Astrocyte (in vitro differentiated cells and primary cell): ENCODE data around the gene BRWD1. TPM values are rescaled to one million over a fixed set of nuclear protein-coding genes. Genes with fewer than 3 reads are reported as not detected.

Experiments used
- DNase-seq: peaks from one replicate; pipeline ENCODE4 v3.0.0-alpha.2; 2010; ENCODE audit warnings: low read depth
- FAIRE-seq: peaks from 2 replicates; lab custom pipeline; 2011; peaks lifted over from hg19 to GRCh38; lab: Jason Lieb, UNC
- H2AFZ ChIP-seq: 2 replicates; pipeline ENCODE4 v1.6.0; 2012; ENCODE audit warnings: low read depth, low read length, inconsistent platforms
- H3K27ac ChIP-seq: 2 replicates; pipeline ENCODE4 v1.5.1; 2011; ENCODE audit warnings: low read depth, low read length, inconsistent platforms
- H3K27me3 ChIP-seq: 2 replicates; pipeline ENCODE4 v1.6.0; 2011; ENCODE audit warnings: low read length, inconsistent platforms; ENCODE audit not compliant: insufficient read depth
- H3K36me3 ChIP-seq: 2 replicates; pipeline ENCODE4 v1.5.1; 2011; ENCODE audit warnings: low read length, inconsistent platforms; ENCODE audit not compliant: insufficient read depth
- H3K4me1 ChIP-seq: 2 replicates; pipeline ENCODE4 v1.5.1; 2011; ENCODE audit warnings: low read length, inconsistent platforms; ENCODE audit not compliant: insufficient read depth
- H3K4me2 ChIP-seq: 2 replicates; pipeline ENCODE4 v1.6.0; 2012; ENCODE audit warnings: low read length, inconsistent platforms
- H3K4me3 ChIP-seq: 2 replicates; pipeline ENCODE4 v1.5.1; 2011; ENCODE audit warnings: low read depth, mild to moderate bottlenecking, low read length, inconsistent platforms; ENCODE audit not compliant: insufficient read depth
- H3K79me2 ChIP-seq: 2 replicates; pipeline ENCODE4 v1.6.0; 2012; ENCODE audit warnings: mild to moderate bottlenecking, low read length, inconsistent platforms; ENCODE audit not compliant: insufficient read depth
- H3K9ac ChIP-seq: 2 replicates; pipeline ENCODE4 v1.6.0; 2012; ENCODE audit warnings: mild to moderate bottlenecking, low read length, inconsistent platforms
- H3K9me3 ChIP-seq: 2 replicates; pipeline ENCODE4 v1.5.1; 2012; ENCODE audit warnings: low read depth, mild to moderate bottlenecking, low read length, inconsistent platforms; ENCODE audit not compliant: insufficient read depth
- H4K20me1 ChIP-seq: 2 replicates; pipeline ENCODE4 v1.6.0; 2012; ENCODE audit warnings: low read length, inconsistent platforms; ENCODE audit not compliant: insufficient read depth
- H3K27ac Mint-ChIP-seq: one replicate; pipeline ENCODE4 v1.8.0; 2021; ENCODE audit warnings: mild to moderate bottlenecking, mixed read lengths; ENCODE audit not compliant: unreplicated experiment
- H3K27me3 Mint-ChIP-seq: one replicate; pipeline ENCODE4 v1.8.0; 2021; ENCODE audit warnings: low read depth, mixed read lengths; ENCODE audit not compliant: unreplicated experiment
- H3K36me3 Mint-ChIP-seq: one replicate; pipeline ENCODE4 v1.8.0; 2021; ENCODE audit warnings: low read depth, mixed read lengths; ENCODE audit not compliant: unreplicated experiment
- H3K4me1 Mint-ChIP-seq: one replicate; pipeline ENCODE4 v1.8.0; 2021; ENCODE audit warnings: low read depth, mixed read lengths; ENCODE audit not compliant: unreplicated experiment
- H3K4me3 Mint-ChIP-seq: one replicate; pipeline ENCODE4 v1.8.0; 2021; ENCODE audit warnings: mild to moderate bottlenecking, moderate library complexity, mixed read lengths; ENCODE audit not compliant: unreplicated experiment
- H3K9me3 Mint-ChIP-seq: one replicate; pipeline ENCODE4 v1.8.0; 2021; ENCODE audit warnings: mild to moderate bottlenecking, mixed read lengths; ENCODE audit not compliant: unreplicated experiment
- EZH2 ChIP-seq: IDR thresholded peaks from 2 replicates; pipeline ENCODE4 v1.6.1; 2012; ENCODE audit warnings: mild to moderate bottlenecking, low read length, inconsistent platforms; ENCODE audit not compliant: insufficient read depth
- total RNA-seq: library from RNA; stranded (reverse); gene quantifications from 2 replicates; pipeline ENCODE4 v1.2.1, GENCODE V29; 2021
- TF ChIP-seq, protein P1 (sequence below): IDR thresholded peaks from 2 replicates; pipeline ENCODE4 v1.5.1; 2011; ENCODE audit warnings: low read depth, mild to moderate bottlenecking, inconsistent platforms, low read length, moderate library complexity; ENCODE audit not compliant: insufficient read depth

Gene BRWD1
- total RNA-seq, 1 donor from 2014 or later, result 28.1 TPM

- H3K4me1 ChIP-seq, result peaks cover 6% of the 10 kb centered on the region
- no peak for TF ChIP-seq EZH2
- TF ChIP-seq, protein P1, sequence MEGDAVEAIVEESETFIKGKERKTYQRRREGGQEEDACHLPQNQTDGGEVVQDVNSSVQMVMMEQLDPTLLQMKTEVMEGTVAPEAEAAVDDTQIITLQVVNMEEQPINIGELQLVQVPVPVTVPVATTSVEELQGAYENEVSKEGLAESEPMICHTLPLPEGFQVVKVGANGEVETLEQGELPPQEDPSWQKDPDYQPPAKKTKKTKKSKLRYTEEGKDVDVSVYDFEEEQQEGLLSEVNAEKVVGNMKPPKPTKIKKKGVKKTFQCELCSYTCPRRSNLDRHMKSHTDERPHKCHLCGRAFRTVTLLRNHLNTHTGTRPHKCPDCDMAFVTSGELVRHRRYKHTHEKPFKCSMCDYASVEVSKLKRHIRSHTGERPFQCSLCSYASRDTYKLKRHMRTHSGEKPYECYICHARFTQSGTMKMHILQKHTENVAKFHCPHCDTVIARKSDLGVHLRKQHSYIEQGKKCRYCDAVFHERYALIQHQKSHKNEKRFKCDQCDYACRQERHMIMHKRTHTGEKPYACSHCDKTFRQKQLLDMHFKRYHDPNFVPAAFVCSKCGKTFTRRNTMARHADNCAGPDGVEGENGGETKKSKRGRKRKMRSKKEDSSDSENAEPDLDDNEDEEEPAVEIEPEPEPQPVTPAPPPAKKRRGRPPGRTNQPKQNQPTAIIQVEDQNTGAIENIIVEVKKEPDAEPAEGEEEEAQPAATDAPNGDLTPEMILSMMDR, result no peak
- Mint-ChIP-seq H3K36me3 (peaks cover 9% of the 10 kb centered on the region), H3K27ac (no peak overlapping the region), H3K9me3 (no peaks in the 10 kb centered on the region), H3K27me3 (no peaks in the 10 kb centered on the region), H3K4me3 (no peak overlapping the region), H3K4me1 (peaks cover 9% of the 10 kb centered on the region)
- no peak overlapping the region for H3K4me2 ChIP-seq
- no peak overlapping the region for H3K9ac ChIP-seq
- no peaks in the 10 kb centered on the region for H3K9me3 ChIP-seq
- no peak for DNase-seq
- no peak overlapping the region for H3K4me3 ChIP-seq
- H3K79me2 ChIP-seq, result peaks cover 7% of the 10 kb centered on the region
- H4K20me1 ChIP-seq, result no peaks in the 10 kb centered on the region
- FAIRE-seq, result no peak
- H3K36me3 ChIP-seq, result no peaks in the 10 kb centered on the region
- H2AFZ ChIP-seq, result no peak overlapping the region
- no peak overlapping the region for H3K27ac ChIP-seq
- no peaks in the 10 kb centered on the region for H3K27me3 ChIP-seq
These were observed 4.0 kb upstream of the BRWD1 start for GRCh38 chr21:39317134-39318090.

DNA sequence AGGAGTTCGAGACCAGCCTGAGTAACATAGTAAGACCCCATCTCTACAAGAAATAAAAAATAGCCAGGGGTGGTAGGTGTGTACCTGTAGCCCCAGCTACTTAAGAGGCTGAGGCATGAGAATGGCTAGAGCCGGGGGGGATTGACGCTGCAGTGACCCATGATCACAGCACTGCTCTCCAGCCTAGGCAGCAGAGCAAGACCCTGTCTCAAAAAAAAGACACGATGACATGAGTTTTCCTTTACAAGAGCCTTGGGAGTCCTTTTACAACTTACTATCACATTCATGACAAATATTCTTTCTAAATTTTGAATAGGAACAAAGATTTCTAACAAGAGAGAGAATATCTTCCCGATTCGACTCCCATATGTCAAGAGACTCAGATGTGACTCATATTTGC, 3.3 kb upstream of the BRWD1 start:
- Mint-ChIP-seq H3K9me3 (no peaks in the 10 kb centered on the region), H3K4me3 (no peak overlapping the region), H3K27me3 (no peaks in the 10 kb centered on the region), H3K27ac (no peak overlapping the region), H3K36me3 (peaks cover 8% of the 10 kb centered on the region), H3K4me1 (peaks cover 15% of the 10 kb centered on the region)
- no peaks in the 10 kb centered on the region for H3K36me3 ChIP-seq
- H3K27me3 ChIP-seq, result no peaks in the 10 kb centered on the region
- H3K9me3 ChIP-seq, result no peaks in the 10 kb centered on the region
- H2AFZ ChIP-seq, result no peak overlapping the region
- H3K27ac ChIP-seq, result no peak overlapping the region
- H3K4me1 ChIP-seq, result peaks cover 11% of the 10 kb centered on the region
- FAIRE-seq, result no peak
- H3K9ac ChIP-seq, result no peak overlapping the region
- TF ChIP-seq EZH2, result no peak
- H3K4me3 ChIP-seq, result no peak overlapping the region
- peaks cover 13% of the 10 kb centered on the region for H3K79me2 ChIP-seq
- H3K4me2 ChIP-seq, result no peak overlapping the region
- DNase-seq, result no peak
- peaks cover 5% of the 10 kb centered on the region for H4K20me1 ChIP-seq

- Histone ChIP-seq H3K4me1 (peaks cover 13% of the 10 kb centered on the region), H4K20me1 (peaks cover 13% of the 10 kb centered on the region), H3K36me3 (no peaks in the 10 kb centered on the region), H3K27me3 (no peaks in the 10 kb centered on the region), H3K9me3 (no peaks in the 10 kb centered on the region), H2AFZ (no peak overlapping the region), H3K4me2 (no peak overlapping the region), H3K4me3 (no peak overlapping the region), H3K79me2 (peaks cover 22% of the 10 kb centered on the region), H3K9ac (no peak overlapping the region), H3K27ac (no peak overlapping the region)
- no peaks in the 10 kb centered on the region for H3K27me3 Mint-ChIP-seq
- DNase-seq (no peak), FAIRE-seq (no peak)
- no peak for TF ChIP-seq EZH2
- TF ChIP-seq, protein P1, result no peak
- peak overlapping the region; percentile 80 for H3K4me3 Mint-ChIP-seq
- peaks cover 16% of the 10 kb centered on the region for H3K4me1 Mint-ChIP-seq
- H3K9me3 Mint-ChIP-seq, result no peaks in the 10 kb centered on the region
- H3K36me3 Mint-ChIP-seq, result peaks cover 6% of the 10 kb centered on the region
- H3K27ac Mint-ChIP-seq, result peak overlapping the region; percentile 13
These were observed 2.4 kb upstream of the BRWD1 start for GRCh38 chr21:39315603-39316445.
